ENCODE results near the gene ZNF519.

GRCh38 chr18:14092625-14093306, 39.5 kb downstream of the ZNF519 start:
- no peak for TF ChIP-seq USF1 (IDR thresholded peaks at IDR 0.05)
- no peak for TF ChIP-seq YY1 (IDR thresholded peaks at IDR 0.05; ENCODE audit: low read depth)
- TF ChIP-seq RAD21 (IDR thresholded peaks at IDR 0.05; ENCODE audit: low read depth), result no peak
- TF ChIP-seq MAX (IDR thresholded peaks at IDR 0.05), result no peak
- no peak for TF ChIP-seq FOXM1 (IDR thresholded peaks at IDR 0.05; ENCODE audit: borderline replicate concordance, low read depth)
- TF ChIP-seq CREB1 (IDR thresholded peaks at IDR 0.05; ENCODE audit: low read depth), result no peak
- no peak for TF ChIP-seq REST (IDR thresholded peaks at IDR 0.05; ENCODE audit: low read depth)
- TF ChIP-seq NFIC (IDR thresholded peaks at IDR 0.05), result no peak
- TF ChIP-seq EP300 (IDR thresholded peaks at IDR 0.05; ENCODE audit: borderline replicate concordance), result no peak
- TF ChIP-seq EGR1 (IDR thresholded peaks at IDR 0.05), result no peak
- TF ChIP-seq CEBPB (IDR thresholded peaks at IDR 0.05), result no peak
- TF ChIP-seq TAF1 (IDR thresholded peaks at IDR 0.05; ENCODE audit: low read depth), result no peak
- no peak for TF ChIP-seq TEAD4 (IDR thresholded peaks at IDR 0.05)
- no peak for TF ChIP-seq ZBTB7A (IDR thresholded peaks at IDR 0.05; ENCODE audit: low read depth)
